Stomach (tissue), 4 donors: Measurements from ENCODE around the gene CHST13.

Experiments used
- CTCF ChIP-seq, 7 experiments: fragments of 450-650 bp in 4 of 7; fragments of 200-600 bp in 3 of 7; sonication (generic) in 3 of 7; IDR thresholded peaks; one replicate each; pipeline ENCODE4 v1.5.1; 2016 to 2019; ENCODE audit warnings: antibody characterized with exemption in 7 of 7, control low read depth in 2 of 7, mild to moderate bottlenecking in 1 of 7
- POLR2A ChIP-seq, 4 donors: fragments of 450-650 bp; IDR thresholded peaks; one replicate each; pipeline ENCODE4 v1.6.1; 2016; ENCODE audit warnings: antibody characterized with exemption in 4 of 4, control low read depth in 2 of 4, mild to moderate bottlenecking in 1 of 4, moderate library complexity in 1 of 4

- no peak for TF ChIP-seq POLR2A (IDR thresholded peaks at IDR 0.05)
- TF ChIP-seq CTCF (IDR thresholded peaks at IDR 0.05), result no peak
These were observed 22.9 kb upstream of the CHST13 start for GRCh38 chr3:126501054-126501453.
